NCI-H1092 (cell line): ENCODE data around the gene SNX24.

ENCODE experiments used
- DNase-seq: peaks from one replicate; lab custom pipeline; 2025; lab: John Stamatoyannopoulos, UW

The SNX24 gene

DNA sequence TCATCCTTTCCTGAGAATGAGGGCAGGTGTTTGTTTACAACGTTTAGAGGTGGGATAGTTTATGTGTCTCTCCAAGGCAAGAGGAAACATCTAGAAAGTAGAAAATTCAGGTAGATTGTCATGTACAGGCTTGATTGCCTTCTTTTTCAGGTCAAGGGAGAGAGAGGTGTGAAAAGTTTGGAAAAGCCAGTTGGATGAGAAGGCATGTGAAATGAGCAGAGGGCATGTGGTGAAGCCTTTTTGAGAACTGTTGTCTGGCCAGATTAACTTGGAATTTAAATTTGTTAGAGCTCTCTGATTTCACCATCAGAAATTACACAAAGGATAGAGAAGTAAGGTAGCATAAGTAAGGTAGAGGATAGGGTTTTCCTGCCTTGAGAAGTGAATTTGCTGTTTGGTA, 74.6 kb downstream of the SNX24 start:
- no peak for DNase-seq

DNA sequence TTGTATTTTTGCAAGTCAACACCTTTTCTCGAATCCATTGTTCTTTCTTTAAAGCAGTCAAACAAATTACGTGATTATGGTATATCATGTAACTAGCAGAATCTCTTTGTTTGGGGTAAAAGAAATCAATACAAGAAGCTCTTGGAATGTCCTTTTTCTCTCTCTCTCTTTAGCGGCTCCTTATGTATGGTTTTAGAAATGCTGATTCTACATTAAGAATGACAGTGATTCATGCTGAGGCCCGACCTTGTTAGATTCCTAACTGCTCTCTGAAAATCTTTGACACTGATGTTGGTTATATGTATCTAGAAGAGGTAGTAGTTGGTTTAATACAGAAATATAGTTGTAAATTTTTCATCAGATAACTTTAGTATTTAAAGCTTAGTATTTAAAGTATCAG, 76.4 kb downstream of the SNX24 start:
- no peak for DNase-seq

DNA sequence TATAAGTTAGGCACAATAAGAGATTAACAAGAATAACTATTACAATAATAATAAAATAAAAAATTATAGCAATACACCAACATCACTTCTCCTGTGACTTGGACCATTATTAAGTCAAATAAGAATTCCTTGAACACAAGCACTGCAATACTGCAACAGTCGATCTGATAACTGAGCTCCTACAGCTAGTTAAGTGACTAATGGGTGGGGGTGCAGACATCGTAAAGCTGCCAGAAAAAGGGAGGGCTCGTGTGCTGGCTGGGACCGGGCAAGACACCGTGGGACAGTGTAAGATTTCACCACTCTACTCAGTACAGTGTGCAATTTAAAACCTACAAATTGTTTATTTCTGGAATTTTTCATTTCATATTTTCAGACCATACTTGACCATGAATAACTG, 78.8 kb downstream of the SNX24 start:
- DNase-seq: no peak

DNA sequence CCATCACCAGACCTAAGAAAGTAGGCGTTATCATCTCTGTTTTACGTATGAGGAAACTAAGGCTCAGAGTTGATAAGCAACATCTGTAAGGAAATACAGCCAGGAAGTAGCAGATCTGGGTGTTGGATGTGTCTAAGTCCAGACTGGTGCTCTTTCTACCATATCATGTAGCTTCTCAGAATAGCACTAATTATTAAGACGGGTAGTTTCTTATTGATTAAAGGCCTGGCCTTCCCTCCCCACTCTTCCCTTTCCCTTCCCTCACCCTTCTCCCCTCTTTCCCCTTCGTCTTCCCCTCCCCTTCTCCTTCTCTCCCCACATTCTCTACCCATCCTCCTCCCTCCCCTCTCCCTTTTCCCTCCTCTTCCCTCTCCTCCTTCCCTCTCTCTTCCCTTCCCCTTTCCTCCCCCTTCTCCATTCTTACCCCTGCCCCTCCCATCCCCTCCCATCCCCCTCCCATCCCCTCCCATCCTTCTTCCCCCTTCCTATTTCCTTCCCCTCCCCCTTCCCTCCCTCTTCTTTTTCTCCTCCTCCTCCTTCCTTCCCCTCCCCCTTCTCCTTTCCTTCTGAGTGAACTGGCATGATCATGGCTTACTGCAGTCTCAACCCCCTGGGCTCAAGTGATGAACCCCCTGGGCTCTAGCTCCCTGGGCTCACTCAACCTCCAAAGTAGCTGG, 79.4 kb downstream of the SNX24 start:
- DNase-seq: no peak

DNA sequence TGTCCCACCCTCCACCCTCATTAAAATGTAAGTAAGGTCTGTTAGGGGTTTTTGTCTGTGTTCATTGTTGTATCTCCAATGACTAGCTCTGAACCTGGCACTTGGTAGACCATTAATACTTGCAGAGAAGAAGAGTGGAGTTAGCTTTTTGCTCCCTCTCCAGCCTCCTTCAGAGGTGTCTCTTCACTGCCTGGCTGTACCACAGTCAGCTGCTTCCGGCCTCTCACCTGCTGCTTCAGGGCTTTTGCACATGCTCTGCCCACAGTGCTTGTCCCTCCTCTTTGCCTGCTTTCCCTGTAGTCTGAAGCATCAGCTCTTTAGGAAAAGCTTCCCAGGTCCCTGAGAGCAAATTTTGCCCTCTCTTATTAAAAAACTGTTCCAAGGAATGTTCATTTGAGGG, 83.6 kb downstream of the SNX24 start:
- no peak for DNase-seq

DNA sequence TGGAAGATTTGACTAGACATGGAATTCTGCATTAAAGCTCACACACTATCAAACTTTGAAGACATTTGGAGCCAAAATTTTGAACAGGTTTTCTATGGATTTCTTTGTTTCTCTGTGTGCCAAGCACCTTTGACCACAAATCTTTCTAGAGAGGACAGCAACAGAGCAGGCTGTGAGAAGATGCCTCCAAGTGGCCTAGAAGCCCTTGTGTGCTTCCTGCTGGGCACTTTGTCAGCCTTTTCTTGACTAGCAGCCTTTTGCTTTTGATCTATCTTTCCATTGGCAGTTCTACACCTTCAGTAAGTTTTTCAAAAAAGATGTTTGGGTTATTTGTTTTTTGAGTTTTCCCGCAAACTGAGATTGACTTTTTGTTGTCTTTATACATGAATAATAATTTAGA, 84.6 kb downstream of the SNX24 start:
- DNase-seq: no peak

DNA sequence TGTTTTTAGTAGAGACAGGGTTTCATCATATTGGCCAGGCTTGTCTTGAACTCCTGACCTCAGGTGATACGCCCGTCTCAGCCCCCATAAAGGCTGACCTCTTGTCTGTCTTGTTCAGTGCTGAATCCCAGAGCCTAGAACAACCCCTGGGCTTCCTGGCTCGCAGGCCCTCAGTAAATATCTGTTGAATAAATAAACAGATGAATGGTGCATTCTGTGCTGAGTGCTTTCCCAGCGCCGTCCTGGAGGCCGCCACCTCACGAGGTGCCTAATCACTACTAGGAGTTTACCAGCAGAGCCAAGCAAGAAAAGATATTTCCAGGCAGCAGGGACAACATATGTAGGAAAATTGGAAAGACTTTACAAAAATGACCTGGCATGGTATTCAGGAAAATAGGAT, 88.5 kb downstream of the SNX24 start:
- DNase-seq: no peak

DNA sequence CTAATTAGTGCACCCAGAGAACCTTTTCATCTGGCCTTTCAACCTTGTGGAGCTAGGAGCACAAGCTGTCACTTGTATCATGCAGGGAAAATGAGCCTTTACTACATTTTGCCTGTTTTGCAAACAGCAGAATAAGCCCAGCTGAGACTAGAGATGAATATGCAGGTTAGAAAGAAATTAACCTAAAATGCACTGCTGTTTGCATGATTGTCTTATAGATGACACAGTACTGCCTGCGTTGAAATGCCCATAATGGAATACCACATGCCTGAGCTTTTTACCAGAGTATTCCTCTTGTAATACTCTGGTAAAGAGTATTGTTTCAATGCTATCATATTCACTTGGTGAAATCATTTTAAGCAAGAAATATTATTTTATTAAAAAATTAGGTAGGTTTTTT, 90.7 kb downstream of the SNX24 start:
- no peak for DNase-seq

DNA sequence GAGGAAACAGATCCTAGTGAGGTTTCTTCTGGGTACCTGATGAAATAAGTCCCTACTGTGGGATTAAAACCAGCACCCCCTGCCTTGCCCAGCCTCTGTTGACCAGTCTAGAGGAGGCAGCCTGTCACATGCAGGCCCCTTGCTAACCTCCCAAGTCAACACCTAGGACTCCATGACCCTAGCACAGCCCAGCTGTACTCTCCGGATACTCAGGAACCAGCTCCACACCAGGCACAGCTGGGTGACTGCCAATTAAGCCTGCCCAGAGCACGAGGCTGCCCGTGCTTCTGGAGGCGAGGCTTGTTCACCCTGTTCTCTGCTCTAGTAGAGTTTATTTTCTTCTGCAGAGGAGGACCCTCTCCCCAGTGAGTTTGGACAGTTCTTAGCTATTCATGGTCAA, 92.5 kb downstream of the SNX24 start:
- no peak for DNase-seq

DNA sequence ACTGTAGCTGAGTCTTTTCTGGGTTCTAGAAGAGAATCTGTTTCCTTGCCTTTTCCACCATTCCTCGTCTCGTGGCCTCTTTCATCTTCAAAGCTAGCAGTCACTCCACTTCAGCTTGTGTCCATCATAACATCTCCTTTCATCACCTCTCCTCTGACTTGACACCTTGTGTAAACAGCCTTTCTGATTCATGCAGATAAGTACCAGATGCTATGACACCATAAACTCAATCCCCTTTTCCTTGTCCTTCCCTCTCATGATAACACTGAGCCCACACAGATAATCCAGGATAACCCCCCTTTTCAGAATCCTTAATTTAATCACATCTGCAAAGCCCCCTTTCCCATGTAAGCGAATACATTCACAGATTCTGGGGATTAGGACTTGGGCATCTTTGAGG, 95.5 kb downstream of the SNX24 start:
- DNase-seq: no peak

DNA sequence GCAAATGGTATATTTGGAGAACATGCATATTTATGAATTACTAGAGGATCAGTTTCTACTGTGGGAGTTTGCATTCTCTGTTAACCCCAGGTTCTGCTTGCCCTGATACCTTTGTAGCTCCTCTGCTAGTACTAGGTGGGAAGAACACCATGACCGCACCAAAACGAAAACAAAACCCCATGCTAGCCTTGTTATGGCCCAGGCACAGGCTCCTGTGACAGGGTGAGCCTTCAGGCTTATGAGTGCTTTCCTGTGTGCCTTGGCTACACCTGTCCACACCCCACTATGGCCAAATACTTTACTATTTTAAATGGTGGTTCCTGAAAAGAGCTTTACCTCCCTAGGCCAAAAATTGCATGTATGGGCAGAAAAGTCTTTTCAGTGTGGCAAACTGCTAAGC, 96.3 kb downstream of the SNX24 start:
- no peak for DNase-seq

DNA sequence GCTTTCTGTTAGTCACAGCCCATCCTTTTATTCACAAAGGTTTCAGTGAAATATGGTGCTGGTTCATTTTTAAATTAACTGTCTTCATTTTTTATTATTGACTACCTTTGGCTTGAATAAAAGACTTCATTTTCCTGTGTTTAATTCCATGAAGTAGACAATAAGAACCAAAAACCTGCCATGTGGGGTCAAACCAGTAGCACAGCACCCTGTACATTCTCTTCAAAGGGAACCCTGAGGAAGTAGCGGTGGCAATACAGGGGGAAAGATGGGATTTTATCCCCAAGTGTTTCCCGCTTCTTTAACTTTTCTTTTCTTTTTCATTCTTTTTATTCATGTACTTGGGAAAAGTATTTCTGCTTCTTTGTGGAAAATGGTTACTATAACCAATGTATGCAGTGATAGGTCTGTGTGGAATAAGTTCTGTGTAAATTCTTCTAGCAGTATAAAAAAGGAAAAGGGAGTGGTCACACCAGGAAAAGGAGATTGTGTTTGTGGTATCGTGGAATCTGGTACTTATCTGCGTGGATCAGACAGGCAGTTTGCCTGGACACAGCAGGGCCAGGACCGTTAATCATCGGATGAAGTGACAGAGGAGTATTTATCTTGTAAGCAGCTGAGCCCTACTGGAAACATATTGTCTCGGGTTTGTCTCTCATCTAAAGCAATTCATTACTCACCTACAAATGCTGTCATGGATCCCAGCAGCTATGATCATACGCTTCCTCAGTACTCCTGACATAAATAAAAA, 96.9 kb downstream of the SNX24 start:
- DNase-seq: no peak

DNA sequence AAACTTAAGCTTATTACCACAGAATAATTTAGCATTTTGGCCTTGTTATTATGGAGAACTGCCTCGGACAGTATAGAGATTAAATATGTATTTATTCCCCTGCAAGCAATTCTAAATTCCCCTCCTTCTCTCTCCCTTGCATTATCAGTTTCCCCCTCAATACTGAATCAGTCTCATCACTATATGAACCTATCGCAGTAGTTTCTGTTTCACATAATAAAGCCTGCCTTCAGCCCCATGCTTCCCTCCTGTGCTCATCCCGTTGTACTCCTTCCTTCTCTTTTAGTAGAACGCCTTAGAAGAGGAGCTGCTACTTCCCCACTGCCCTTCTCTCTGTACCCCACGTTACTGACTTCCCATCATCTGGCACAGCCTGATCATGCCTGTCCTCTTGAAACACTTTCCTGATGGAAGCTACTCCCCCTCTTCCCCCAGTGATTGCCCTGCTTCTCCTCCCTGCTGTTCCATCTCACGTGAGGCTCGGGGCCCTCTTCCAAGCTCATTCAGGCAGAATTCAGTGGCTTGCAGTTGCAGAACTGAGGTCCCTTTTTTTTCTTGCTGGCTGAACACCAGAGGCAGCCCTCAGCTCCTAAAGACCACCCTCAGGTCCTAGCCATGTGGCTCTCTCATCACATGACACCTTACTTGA, 97.8 kb downstream of the SNX24 start:
- DNase-seq: no peak

DNA sequence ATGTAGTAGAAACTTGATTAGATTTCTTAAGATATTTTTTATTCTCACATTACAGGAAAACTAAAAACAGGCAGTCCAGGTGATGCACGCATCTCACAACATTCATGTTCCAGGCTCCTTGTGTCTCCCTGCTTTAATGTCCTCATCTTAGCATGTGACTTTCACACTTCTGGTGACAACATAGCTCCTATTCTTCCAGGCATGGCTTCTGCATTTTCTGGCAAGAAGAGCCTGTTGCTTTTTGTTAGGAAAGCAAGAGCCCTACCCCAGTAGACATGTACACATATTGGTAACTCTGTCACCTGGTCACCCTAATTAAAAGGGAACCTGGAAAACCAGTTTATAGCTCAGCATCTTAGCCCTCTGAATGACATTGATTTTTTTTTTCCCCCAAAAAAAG, 98.6 kb downstream of the SNX24 start:
- DNase-seq: no peak

DNA sequence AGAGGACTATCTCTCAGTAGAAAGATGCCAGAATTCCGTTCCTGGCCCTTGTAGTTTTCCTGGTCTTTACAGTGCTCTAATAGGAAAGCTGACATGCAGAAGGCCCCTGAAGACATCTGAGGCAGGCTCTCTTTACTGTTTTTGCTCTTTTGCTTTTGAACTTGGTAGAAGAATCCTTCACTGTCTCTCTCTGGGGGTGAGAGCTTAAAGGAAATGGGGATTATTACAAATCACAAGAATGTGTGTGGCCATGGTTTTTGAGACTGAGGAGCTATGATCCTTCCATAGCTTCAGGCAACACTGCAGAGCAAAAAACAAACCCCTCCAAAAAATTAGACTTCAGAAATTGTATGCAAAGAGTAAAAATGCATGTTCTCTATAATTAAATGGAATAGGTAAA, 102.0 kb downstream of the SNX24 start:
- DNase-seq: no peak

DNA sequence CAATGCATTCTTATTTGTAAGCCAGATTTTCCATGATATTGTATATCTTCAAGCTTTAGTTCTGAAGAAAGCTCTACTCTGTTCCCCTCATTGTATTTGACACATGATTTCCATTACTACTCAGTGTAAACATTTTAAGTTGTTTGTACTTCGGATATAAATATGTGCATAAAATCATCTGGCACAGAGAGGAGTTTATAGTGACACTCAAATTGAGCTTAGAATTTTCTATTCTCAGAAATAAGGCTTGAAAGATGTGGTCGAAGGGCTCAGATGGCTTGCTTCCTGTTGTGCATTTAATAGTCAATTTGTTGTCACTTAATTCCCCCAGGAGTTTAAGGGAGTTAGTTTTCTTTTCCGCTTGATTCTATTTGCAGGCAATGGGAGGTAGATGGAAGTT, 102.4 kb downstream of the SNX24 start:
- no peak for DNase-seq

DNA sequence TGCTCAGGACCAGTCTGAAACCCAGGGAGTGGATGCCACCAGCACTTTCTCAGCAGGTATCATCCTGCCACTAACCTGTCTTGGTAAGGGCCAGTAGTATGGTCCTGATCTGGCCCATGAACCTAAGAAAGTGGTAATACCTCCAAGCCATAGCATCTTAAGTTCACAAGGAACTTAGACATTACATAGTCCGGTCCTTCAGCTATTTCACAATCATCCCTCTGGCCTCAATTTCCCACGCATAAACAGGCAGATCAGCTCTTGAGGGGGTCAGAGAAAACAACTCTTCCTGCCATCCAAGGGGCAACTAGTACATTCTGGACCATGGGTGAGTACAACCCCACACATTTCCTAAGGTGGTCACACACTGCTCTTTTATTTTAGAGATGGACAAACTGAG, 102.9 kb downstream of the SNX24 start:
- DNase-seq: no peak

DNA sequence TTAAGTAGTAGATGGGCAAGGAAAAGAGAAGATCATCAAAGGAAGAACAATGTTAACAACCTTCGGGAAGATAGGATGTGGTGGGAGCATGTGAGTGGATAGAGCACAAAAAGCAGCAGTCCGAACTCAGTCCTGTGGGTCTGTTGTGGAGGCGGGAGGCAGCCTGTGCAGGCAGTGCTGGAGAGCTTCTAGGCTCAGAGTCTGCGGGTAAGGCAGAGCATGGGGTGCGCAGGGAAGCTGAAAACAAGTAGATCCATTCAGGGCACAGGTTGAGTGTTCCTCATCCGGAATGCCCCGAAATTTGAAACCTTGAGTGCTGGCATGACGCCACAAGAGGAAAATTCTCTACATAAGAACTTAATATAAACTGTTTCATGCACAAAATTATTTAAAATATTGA, 106.2 kb downstream of the SNX24 start:
- no peak for DNase-seq

DNA sequence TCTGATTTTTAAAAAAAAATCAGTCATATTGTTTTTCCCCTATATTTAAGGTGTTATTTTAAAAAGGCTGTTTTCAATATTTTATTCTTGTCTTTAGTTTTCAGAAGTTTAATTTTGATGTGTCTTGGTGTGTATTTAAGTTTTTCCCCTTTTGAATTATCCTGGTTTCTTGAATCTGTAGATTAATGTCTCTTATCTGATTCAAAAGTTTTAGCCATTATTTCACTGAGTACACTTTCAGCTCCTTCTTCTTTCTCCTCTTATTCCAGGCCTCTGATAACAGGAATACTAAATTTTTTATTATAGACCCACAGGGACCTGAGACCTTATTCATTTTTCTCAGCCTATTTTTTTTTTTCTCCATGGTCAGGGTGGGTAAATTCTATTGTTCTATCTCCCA, 109.3 kb downstream of the SNX24 start:
- no peak for DNase-seq

DNA sequence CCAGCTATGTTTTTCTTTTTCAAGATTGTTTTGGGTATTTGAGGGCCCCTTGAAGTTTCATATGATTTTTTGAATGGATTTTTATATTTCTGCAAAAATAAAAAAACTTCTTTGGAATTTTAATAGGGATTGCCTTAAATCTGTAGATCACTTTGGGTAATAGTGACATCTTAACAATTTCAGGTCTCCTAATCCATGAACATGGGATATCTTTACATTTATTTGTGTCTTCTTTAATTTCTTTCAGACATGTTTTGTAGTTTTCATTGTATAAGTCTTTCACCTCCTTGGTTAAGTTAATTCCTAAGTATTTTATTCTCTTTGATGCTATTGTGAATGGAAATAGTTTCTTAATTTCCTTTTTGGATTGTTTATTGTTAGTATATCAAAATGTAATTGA, 112.0 kb downstream of the SNX24 start:
- no peak for DNase-seq

DNA sequence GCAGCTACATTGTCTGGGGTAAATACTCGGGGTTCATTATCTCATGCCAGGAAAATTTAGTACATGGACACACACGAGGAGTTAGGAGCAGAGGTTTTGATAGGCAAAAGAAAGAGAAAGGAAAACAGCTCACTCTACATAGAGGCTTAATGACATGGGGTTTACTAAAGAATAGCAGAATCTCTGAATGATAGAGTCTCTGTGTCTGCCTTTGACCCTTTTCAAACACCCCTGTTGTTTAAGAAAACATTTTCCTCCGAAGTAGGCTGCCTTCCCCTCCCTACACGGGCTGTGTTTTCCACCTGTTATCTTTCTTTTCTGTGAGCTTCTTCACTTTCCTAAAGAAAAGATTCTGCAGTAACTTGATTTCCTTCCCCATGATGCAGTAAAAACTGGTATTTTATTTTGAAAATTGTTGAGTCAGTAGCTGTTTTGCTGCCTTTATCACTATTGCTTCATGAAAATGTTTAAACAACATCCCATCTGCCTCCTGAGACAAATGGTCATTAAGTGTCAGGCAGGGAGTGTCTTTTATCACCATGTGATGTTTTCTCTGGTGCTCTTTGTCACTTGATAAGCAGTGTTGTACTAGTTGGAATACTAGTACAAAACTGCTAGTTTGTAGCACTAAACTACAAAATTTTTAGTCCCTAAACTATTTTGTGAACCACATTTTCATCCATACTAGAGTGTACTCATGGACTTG, 114.5 kb downstream of the SNX24 start:
- DNase-seq: no peak

DNA sequence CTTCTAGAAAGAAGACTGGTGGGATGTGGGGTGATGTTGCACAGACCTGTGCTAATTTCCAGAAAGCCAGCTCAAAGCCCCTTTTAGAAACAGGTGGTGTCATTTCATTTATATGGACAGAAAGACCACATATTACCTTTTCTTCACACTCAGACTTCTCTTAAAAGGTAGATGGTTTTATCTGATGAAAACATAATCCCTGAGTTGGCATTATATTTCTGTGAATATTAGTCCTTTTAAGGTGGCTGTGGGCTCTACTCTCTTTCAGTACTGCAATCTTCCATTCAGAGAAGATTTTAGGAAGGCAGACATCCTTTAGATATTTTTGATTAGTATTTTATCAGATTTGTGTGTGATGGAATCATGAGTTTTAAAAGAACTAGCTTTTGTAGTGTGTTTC, 117.9 kb downstream of the SNX24 start:
- no peak for DNase-seq

DNA sequence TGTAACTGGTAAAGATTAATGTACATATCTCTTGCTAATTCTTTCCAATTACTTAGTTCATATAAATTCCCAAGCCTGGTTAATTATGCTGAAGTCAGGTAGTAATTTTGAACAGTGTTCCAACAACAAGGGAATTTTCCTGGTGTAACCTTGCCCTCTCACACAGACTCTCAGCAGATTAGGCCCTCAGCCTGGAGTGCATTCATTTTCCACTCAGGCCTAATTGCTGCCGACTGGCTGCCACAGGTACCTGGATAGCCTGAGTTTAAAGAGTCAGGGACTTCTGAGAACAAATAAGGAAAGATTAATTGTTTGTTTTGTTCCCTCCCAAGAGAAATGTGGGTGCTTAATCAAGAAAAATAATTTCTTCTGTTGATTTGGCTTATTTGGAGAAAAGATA, 119.7 kb downstream of the SNX24 start:
- DNase-seq: peak; percentile 15
